Brain pericyte (primary cell): ENCODE measurements around the gene PSMA2.

ENCODE experiments used
- DNase-seq: peaks from one replicate; pipeline ENCODE4 v3.0.0-alpha.2; 2012; ENCODE audit warnings: low read depth, low spot score

Gene PSMA2

GRCh38 chr7:42940985-42941847 lies 9.2 kb upstream of the PSMA2 start:
- peak; percentile 32 for DNase-seq

- no peak for DNase-seq
Observed at GRCh38 chr7:42939457-42940240, 7.7 kb upstream of the PSMA2 start.

DNA sequence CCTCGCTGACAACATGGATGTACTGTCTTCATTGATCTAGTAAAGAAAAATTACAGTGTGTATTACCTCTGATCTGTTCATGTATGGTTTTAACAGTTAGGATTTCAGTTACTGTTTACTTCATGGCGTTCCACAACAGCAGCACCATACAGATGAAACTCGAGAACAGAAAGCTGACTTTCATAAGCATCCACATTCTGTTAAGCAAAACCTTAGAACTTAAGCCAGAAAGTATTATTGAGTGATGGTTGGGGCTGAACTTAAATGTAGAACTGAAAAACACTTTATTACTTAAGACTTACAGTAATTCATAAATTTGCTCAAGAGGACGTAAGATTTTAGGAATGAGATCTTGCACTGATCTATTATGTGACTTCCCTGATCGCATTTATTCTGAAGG lies 3.9 kb upstream of the PSMA2 start:
- DNase-seq = no peak

DNA sequence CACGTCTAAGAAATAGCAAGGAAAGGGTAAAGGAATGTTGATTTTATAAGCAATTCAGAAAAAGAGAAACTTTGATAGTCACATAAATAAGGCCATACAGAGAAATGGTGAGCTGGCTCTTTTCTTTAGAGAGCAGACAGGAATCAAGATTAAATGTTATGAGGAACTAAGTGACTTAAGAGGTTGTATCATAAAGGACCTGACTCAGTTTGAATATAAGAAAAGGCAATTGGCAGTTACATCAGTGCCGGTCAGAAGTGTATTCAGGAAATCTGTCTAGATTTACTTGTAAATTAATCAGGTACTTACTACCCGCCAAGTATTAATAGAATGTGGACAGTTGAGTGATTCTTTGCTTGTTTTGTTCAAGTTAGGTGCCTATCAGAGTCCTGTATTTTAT lies 2.3 kb upstream of the PSMA2 start:
- DNase-seq = no peak

GRCh38 chr7:42932811-42933591 lies 1.0 kb upstream of the PSMA2 start:
- no peak for DNase-seq

- no peak for DNase-seq
Observed at GRCh38 chr7:42931447-42931833, 534 bp downstream of the PSMA2 start.

DNA sequence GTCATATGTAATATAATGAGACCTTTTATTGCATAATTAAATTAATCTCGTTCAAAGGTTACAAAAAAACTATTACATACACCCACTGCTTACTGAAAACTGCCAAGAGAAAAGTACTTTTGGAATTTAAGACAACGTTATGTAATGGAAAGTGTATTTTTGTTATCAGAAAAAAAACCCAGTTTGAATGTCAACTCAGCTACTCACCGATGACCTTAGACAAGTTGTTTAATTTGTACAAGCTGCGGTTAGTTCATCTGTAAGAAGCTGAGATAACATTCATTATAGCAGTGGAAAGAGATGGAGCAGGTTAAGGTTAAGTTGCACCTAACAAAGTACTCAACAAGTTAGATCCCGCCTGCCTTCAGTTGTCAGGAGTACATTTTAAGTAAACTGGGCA lies 1.1 kb downstream of the PSMA2 start:
- no peak for DNase-seq

GRCh38 chr7:42929449-42929848 lies 2.5 kb downstream of the PSMA2 start:
- no peak for DNase-seq

DNA sequence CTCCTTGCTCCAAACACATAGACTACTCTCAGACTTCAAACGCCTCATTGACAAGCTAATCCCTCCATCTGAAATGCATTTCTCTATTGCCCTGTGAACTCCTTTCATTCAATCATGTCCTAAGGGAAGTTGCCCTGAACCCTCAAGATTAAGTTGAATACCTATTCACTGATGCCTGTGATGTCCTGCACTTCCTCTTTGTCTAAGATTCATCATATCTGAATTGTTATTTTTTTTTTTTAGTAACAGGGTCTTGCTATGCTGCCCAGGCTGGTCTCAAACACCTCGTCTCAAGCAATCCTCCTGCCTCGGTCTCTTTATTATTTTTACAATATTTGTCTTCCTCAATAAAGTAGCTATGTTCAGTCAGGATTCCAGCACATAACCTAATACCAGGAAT lies 3.2 kb downstream of the PSMA2 start:
- DNase-seq = no peak

DNA sequence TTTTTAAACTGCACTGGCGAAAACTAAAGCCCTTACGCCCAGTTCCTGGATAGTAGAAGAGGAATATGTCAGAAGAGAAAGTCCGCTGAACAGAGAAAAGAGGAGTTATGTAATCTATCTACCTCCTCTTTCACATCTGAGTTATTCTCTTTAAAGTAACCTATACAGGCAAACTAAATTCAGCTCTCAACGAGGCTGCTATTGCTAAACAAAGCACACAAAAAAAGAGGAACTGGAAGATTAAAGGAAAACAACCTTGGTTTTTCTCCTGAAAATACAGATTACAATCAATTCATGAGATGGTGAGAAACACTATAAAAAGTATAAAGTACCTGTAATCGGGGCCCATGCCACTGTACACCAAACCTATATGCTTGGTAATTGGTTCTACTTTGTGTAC lies 5.8 kb downstream of the PSMA2 start:
- DNase-seq = no peak

- DNase-seq = no peak
Observed at GRCh38 chr7:42925630-42926029, 6.3 kb downstream of the PSMA2 start.

- DNase-seq = no peak
Observed at GRCh38 chr7:42924223-42924838, 7.6 kb downstream of the PSMA2 start.

DNA sequence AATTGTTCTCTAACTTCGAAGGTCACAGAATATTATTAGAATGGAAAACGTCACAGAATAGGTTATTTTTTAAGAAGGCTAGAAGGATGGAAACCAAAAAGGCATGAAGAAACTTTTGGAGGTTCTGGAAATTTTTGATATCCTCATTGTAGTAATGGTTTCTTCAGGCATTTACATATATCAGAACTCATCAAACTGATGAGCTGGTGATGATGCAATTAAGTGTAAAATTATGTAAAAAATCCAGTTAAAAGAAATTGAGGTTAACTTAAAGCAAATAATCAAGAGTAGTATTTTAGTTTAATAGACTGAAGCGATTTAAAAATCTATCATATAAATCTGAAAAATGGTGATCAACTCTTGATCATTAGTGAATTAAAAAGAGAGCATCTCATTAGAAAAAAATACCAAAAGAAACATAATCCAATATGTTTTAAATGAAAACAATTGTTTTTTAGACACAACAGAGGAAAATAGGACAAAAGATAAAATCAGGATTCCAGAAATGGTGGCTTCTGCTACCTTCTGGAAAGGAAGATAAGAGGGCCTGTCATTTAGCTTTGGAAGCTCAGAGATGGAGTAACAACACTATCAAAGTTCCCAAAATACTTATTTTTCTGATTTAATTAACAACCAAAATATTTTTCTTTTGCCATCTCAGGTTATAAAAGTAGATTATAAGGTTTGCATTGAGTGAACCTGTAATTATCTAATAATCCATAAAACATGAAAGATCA lies 9.8 kb downstream of the PSMA2 start:
- DNase-seq = no peak

- DNase-seq = no peak
Observed at GRCh38 chr7:42915356-42915755, 16.6 kb downstream of the PSMA2 start.

- DNase-seq = no peak
Observed at GRCh38 chr7:42914421-42915045, 17.4 kb downstream of the PSMA2 start.

DNA sequence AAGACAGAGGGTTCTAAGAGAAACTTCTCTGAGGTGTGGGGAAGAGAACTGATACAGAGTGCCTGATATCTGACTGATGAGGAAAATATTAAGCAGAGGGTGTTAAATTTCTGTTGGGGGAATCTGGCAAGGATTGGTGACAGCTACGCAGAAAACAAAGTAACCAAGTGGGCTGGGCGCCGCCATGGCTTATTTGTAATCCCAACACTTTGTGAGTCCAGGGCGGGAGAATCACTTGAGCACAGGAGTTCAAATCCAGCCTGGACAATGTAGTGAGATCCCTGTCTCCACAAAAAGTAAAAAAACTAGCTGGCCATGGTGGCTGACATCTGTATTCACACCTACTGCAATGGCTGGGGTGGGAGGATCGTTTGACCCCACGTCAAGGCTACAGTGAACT lies 18.0 kb downstream of the PSMA2 start:
- DNase-seq = no peak

DNA sequence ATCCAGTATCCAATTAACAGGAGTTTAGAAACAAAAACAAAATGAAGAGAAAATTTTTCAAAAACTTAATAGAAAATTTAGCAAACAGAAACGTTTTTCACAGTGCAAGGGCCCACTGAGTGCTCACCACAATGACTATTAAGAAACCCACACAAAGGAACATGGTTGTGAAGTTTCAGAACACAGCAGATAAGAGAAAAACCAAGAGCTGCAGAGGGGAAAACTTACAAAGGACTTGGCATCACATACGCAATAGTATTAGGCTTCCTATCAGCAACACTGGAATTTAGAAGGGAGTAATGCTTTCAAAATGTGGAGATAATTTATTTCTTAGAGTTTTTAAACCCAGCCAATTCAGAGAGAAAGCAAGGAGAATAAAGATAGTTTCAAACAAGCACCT lies 18.4 kb downstream of the PSMA2 start:
- DNase-seq = no peak

GRCh38 chr7:42911454-42912447 lies 20.2 kb downstream of the PSMA2 start, which contains the start of gene C7orf25:
Gene C7orf25 (minus strand): TSS chr7:42912070. CDS start chr7:42910900, 1,170 bp downstream.
- peak; percentile 77 for DNase-seq

GRCh38 chr7:42910306-42910705 lies 21.7 kb downstream of the PSMA2 start:
- DNase-seq = no peak
